KMS-11 (cell line): ENCODE measurements around the gene GRAMD2A.
A peak's percentile ranks its signal among the peaks of the same experiment; 100 is the strongest.

Experiments
- H2AFZ ChIP-seq: fragments of 200-600 bp; sonication (generic); 2 replicates; pipeline ENCODE4 v1.6.1; 2016; ENCODE audit warnings: antibody characterized with exemption, mixed run types, low read depth
- H3K27ac ChIP-seq: fragments of 200-600 bp; sonication (generic); 2 replicates; pipeline ENCODE4 v1.6.1; 2016; ENCODE audit warnings: mild to moderate bottlenecking, mixed run types
- H3K27me3 ChIP-seq: fragments of 200-600 bp; sonication (generic); 2 replicates; pipeline ENCODE4 v1.6.1; 2017; ENCODE audit warnings: mild to moderate bottlenecking, low read depth, mixed run types, moderate library complexity; ENCODE audit not compliant: insufficient read depth
- H3K36me3 ChIP-seq: fragments of 200-600 bp; sonication (generic); 2 replicates; pipeline ENCODE4 v1.6.1; 2017; ENCODE audit warnings: mild to moderate bottlenecking, mixed run types; ENCODE audit not compliant: insufficient read depth
- H3K4me1 ChIP-seq: fragments of 200-600 bp; sonication (generic); 2 replicates; pipeline ENCODE4 v1.6.1; 2016; ENCODE audit warnings: mild to moderate bottlenecking, low read depth, mixed run types; ENCODE audit not compliant: poor library complexity, severe bottlenecking
- H3K4me2 ChIP-seq: fragments of 200-600 bp; sonication (generic); 2 replicates; pipeline ENCODE4 v1.7.0; 2016; ENCODE audit warnings: mild to moderate bottlenecking, mixed run types
- H3K4me3 ChIP-seq: fragments of 200-600 bp; sonication (generic); IDR thresholded peaks from 2 replicates; pipeline ENCODE4 v1.6.1; 2017; ENCODE audit warnings: low read depth, low read length, mixed read lengths; ENCODE audit not compliant: insufficient read depth
- H3K79me2 ChIP-seq: fragments of 200-600 bp; sonication (generic); 2 replicates; pipeline ENCODE4 v1.6.1; 2016; ENCODE audit warnings: low read depth, mixed run types; ENCODE audit not compliant: insufficient read depth
- H3K9ac ChIP-seq: fragments of 200-600 bp; sonication (generic); 2 replicates; pipeline ENCODE4 v1.6.1; 2016; ENCODE audit warnings: mild to moderate bottlenecking, mixed run types
- H4K20me1 ChIP-seq: fragments of 200-600 bp; sonication (generic); 2 replicates; pipeline ENCODE4 v1.6.1; 2016; ENCODE audit warnings: mild to moderate bottlenecking, mixed run types; ENCODE audit not compliant: insufficient read depth
- CTCF ChIP-seq: fragments of 200-600 bp; sonication (generic); conservative IDR thresholded peaks from 2 replicates; pipeline ENCODE4 v1.6.1; 2017; ENCODE audit warnings: low read depth, mild to moderate bottlenecking, antibody characterized with exemption, low read length, moderate library complexity, mixed read lengths

GRAMD2A gene

GRCh38 chr15:72156928-72157327, 40.7 kb downstream of the GRAMD2A start:
- no peaks in the 10 kb centered on the region for H3K36me3 ChIP-seq
- H3K79me2 ChIP-seq: no peaks in the 10 kb centered on the region
- H3K27ac ChIP-seq: no peak overlapping the region
- no peak overlapping the region for H3K4me3 ChIP-seq
- H4K20me1 ChIP-seq: no peaks in the 10 kb centered on the region
- no peak overlapping the region for H3K9ac ChIP-seq
- H3K4me2 ChIP-seq: no peak overlapping the region
- H2AFZ ChIP-seq: no peak overlapping the region
- no peaks in the 10 kb centered on the region for H3K27me3 ChIP-seq
- TF ChIP-seq CTCF: no peak
- H3K4me1 ChIP-seq: no peaks in the 10 kb centered on the region

DNA sequence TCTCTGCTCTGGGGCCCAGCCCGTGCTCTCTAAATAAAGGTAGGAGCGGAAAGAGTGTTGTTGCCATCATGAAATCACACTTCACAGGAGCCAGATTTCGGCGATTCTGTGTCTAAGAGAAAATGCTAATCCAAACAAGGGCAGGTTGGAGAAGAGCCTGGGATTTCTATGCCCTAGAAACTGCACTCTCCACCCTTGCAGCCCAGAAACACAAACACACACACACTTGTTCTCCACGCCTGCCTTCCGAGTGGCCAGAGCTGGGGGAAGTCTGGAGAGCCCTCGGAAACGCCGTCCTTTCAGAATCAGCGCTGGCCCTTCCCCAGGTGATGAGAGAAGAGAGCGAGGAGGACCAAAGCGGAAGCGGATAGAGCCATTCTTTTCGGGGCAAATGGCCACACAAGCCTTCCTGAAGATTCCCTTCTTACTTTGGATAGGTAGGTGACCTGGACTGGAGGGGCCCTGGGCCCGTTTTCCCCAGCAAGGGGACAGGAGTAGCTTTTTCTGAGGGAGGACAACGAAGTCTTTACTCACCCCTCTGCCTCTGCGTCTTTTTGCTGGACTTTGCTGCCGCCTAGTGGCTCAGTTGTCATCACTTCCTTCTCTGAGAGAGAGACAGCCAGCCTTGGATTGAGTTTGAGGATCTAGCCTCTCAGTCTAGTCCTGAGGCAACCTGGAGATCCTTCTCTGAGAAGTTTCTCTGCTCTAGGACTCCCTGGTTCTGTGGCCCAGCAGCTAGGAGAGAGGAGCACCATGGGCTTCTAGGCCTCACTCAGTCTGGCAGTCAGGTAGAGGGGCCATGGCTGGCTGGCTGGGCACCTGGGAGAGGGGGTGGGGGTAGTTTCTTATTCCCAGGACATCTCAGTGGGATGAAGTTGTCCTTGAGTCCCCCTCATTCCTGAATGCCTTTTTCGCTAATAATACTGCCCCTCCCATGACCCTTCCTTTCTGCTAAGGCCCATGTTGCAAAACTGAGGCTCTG, 41.7 kb downstream of the GRAMD2A start:
- peak; percentile 91 for TF ChIP-seq CTCF
- Histone ChIP-seq H3K27me3 (no peaks in the 10 kb centered on the region), H3K79me2 (no peaks in the 10 kb centered on the region), H3K9ac (no peak overlapping the region), H3K36me3 (no peaks in the 10 kb centered on the region), H3K27ac (no peak overlapping the region), H4K20me1 (no peaks in the 10 kb centered on the region), H3K4me2 (no peak overlapping the region), H2AFZ (peak overlapping the region; percentile 48), H3K4me3 (no peak overlapping the region), H3K4me1 (no peaks in the 10 kb centered on the region)

DNA sequence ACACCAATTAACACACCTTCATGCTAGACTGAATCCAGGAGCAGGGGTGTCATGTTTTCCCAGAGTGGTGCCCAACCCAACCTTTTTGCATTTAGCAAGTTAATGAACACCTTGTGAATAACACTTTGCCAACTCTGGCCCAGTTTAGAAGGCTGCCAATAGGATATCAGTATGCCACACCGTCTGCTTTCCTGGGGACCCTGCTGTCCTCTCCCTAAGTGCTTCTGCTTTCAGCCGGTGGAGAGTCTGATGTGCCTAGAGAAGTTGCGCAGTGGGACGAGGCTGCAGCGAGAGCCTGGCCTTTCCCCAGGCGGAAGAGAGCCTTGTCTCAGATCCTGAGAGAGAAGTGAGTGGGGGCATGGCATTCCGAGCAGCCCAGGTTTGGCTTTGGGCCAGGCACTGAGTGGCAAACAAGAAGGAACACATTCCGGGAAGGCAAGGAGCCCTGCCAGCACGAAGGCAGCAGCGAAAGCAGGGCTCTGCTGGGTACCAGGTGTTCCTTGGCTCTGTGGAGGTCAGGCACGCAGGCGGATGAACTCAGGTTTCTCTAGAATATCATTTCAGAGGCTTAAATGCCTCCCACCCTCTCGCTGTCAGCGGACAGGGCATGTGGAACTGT, 42.5 kb downstream of the GRAMD2A start:
- H3K9ac ChIP-seq: no peak overlapping the region
- H3K36me3 ChIP-seq: no peaks in the 10 kb centered on the region
- H3K27ac ChIP-seq: no peak overlapping the region
- H3K79me2 ChIP-seq: no peaks in the 10 kb centered on the region
- H3K27me3 ChIP-seq: no peaks in the 10 kb centered on the region
- H3K4me1 ChIP-seq: no peaks in the 10 kb centered on the region
- H3K4me3 ChIP-seq: no peak overlapping the region
- TF ChIP-seq CTCF: no peak
- H2AFZ ChIP-seq: no peak overlapping the region; the same call in 1 of the 2 replicates
- H4K20me1 ChIP-seq: no peaks in the 10 kb centered on the region
- H3K4me2 ChIP-seq: no peak overlapping the region

DNA sequence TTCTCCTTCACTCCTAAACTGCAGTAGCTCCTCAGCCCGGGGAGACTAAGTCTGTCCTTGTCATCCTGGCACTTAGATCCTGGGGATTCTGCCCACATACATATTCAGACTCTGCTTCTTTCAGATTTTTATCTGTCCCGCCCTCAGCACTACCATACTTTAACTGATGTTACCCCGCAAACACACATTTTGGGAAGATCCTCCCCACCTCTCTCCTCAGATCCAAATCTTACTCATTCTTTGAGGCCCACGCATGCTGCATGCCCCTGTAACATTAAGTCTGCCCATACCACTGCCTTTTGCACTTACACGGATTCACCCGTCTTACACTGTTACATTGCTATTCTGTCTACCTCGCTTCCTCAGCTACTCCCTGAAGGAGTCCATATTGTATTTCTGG, 43.3 kb downstream of the GRAMD2A start:
- no peak overlapping the region for H3K4me3 ChIP-seq
- no peaks in the 10 kb centered on the region for H3K4me1 ChIP-seq
- H3K36me3 ChIP-seq: no peaks in the 10 kb centered on the region
- H3K79me2 ChIP-seq: no peaks in the 10 kb centered on the region
- H3K27me3 ChIP-seq: no peaks in the 10 kb centered on the region
- H4K20me1 ChIP-seq: no peaks in the 10 kb centered on the region
- H3K4me2 ChIP-seq: no peak overlapping the region
- H2AFZ ChIP-seq: no peak overlapping the region
- no peak overlapping the region for H3K9ac ChIP-seq
- no peak for TF ChIP-seq CTCF
- no peak overlapping the region for H3K27ac ChIP-seq
